Retina (tissue), 1 donor: ENCODE results near the gene ART3.
A peak's percentile ranks its signal among the peaks of the same experiment; 100 is the strongest.
"Not testable (repeated sequence)": the region's sequence is repeated elsewhere in the genome, so short reads cannot be mapped to it uniquely, and the experiment has no call there.

Source experiments
- DNase-seq: peaks from one replicate; pipeline ENCODE4 v3.0.0-alpha.2; 2016

The ART3 gene, protein sequence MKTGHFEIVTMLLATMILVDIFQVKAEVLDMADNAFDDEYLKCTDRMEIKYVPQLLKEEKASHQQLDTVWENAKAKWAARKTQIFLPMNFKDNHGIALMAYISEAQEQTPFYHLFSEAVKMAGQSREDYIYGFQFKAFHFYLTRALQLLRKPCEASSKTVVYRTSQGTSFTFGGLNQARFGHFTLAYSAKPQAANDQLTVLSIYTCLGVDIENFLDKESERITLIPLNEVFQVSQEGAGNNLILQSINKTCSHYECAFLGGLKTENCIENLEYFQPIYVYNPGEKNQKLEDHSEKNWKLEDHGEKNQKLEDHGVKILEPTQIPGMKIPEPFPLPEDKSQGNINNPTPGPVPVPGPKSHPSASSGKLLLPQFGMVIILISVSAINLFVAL

GRCh38 chr4:76074468-76074867 is at the start of gene ART3:
Gene ART3, plus strand, starts transcription at chr4:76074709. Its CDS starts 1,181 bp downstream, at chr4:76075890.
- no peak for DNase-seq

- peak; percentile 20 for DNase-seq
Observed at GRCh38 chr4:76028350-76028765, 46.2 kb upstream of the ART3 start.

- no peak for DNase-seq
Observed at GRCh38 chr4:76029300-76029699, 45.2 kb upstream of the ART3 start.

DNA sequence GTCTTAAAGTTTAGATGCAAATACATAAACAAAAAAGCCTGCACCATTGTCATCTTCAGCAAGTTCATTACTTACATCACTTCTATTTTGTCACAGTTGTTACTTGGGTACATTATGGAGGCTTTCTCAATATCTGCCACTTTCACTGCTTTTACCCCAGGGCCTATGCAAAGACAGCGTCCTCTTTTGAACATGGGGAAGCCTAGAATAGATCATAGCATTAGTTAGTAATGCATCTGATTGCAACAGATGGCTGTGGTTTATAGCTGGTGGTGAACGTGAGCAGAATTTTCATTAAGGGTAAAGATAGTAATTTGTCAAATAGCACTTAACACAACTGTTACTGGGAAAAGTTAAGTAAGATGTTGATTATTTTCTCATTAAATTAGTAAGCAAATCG is 39.4 kb upstream of the ART3 start:
- DNase-seq = no peak

- no peak for DNase-seq
Observed at GRCh38 chr4:76035799-76036380, 38.6 kb upstream of the ART3 start, which contains the start of gene CXCL11. Gene CXCL11, minus strand, starts transcription at chr4:76036070. Its CDS starts 83 bp downstream, at chr4:76035987.

DNA sequence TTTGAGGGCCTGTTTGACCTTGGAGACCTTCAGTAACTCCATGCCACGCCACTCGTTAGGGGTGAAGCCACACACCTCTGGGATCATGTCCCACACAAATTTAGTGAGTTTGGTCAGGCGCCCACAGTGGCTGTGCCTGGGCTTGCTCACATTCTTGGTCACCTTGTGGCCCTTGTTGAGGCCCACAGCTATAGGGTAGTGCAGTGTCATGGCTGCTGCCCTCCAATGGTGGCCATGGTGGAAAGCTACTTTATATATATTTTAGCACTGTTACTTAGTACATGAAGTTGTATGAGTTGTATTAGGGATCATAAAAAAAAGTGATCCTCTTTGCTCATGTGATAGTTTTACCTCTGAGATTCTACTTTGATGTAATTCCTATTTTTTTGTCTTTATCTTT is 37.7 kb upstream of the ART3 start:
- DNase-seq = no peak

DNA sequence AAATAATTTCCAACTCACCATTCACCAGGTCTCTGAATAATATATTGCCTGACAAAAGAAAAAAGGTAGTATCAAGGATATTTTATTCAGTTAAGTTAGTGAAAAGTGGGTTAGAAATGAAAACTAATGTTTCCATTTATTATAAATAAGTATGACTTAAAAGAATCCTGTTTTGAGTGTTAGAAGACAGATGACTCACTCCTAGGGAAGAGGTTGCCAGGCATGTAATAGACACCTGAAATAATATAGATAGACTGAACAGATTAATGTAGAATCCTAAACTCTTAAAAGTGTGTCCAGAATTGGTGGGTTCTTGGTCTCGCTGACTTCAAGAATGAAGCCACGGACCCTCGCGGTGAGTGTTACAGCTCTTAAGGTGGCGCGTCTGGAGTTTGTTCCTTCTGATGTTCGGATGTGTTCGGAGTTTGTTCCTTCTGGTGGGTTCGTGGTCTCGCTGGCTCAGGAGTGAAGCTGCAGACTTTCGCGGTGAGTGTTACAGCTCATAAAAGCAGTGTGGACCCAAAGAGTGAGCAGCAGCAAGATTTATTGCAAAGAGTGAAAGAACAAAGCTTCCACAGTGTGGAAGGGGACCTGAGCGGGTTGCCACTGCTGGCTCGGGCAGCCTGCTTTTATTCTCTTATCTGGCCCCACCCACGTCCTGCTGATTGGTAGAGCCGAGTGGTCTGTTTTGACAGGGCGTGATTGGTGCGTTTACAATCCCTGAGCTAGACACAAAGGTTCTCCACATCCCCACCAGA is 32.1 kb upstream of the ART3 start:
- not testable (repeated sequence) for DNase-seq

DNA sequence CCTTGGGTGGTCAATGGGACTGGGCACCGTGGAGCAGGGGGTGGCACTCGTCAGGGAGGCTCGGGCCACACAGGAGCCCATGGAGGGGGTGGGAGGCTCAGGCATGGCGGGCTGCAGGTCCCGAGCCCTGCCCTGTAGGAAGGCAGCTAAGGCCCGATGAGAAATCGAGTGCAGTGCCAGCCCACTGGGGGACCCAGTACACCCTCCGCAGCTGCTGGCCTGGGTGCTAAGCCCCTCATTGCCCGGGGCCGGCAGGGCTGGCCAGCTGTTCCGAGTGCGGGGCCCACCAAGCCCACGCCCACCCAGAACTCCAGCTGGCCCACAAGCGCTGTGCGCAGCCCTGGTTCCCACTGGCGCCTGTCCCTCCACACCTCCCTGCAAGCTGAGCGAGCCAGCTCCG is 31.2 kb upstream of the ART3 start:
- not testable (repeated sequence) for DNase-seq

DNA sequence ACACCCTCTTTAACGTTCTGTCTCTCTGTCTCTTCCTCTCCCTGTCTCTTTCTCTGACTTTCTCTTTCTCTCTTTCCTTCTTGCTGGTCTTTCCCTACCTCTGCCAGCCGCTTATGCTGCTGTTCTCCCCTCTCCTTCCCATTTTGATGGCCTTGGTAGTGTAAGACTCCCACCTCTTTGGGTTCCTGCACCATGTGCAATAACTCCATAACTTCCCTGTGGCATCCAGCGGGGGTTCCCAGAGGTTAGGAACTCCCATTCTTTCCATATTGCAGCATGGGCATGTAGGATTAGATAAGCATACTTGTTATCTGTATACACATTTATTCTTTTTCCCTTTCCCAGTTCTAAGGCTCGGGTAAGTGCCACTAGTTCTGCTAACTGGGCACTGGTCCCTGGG is 29.8 kb upstream of the ART3 start:
- not testable (repeated sequence) for DNase-seq

GRCh38 chr4:76049860-76050416 is 24.6 kb upstream of the ART3 start:
- DNase-seq = not testable (repeated sequence)

DNA sequence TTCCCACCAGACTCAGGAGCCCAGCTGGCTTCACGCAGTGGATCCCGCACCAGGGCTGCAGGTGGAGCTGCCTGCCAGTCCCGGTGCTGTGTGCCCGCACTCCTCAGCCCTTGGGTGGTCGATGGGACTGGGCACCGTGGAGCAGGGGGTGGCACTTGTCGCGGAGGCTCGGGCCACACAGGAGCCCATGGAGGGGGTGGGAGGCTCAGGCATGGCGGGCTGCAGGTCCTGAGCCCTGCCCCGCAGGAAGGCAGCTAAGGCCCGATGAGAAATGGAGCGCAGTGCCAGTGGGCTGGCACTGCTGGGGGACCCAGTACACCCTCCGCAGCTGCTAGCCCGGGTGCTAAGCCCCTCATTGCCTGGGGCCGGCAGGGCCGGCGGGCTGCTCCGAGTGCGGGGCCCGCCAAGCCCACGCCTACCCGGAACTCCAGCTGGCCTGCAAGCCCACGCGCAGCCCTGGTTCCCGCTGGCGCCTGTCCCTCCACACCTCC is 23.9 kb upstream of the ART3 start:
- DNase-seq = not testable (repeated sequence)

GRCh38 chr4:76053730-76054129 is 20.8 kb upstream of the ART3 start:
- peak; percentile 34 for DNase-seq

GRCh38 chr4:76055016-76055415 is 19.5 kb upstream of the ART3 start:
- no peak for DNase-seq

GRCh38 chr4:76055421-76055820 is 19.1 kb upstream of the ART3 start:
- DNase-seq = no peak

GRCh38 chr4:76058302-76058701 is 16.2 kb upstream of the ART3 start:
- no peak for DNase-seq

DNA sequence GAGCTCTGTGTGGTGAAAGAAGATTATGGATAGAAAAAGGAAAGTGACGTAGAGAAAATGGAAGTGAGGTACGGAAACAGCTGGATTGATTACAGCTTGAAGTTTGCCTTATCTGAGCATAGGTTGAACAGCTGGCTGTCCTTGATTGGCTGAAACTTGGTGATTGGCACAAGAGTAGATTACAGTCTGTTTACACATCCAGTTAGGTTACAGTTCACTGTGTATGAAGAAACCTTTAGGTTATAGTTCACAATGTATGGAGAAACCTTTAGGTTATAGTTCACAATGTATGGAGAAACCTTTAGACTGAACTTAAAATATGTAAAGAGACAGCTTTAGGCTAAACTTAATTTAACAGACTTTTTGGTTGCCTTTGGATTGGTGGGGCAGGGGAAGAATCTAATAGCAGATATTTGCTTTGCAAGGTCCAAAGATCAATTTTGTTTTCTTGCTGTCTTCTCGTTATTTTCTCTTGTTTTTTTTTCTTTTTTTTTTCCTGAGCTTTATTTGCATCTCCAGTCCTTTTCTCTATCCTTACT is 15.6 kb upstream of the ART3 start:
- DNase-seq = no peak

- DNase-seq = no peak
Observed at GRCh38 chr4:76059750-76060149, 14.8 kb upstream of the ART3 start.

- no peak for DNase-seq
Observed at GRCh38 chr4:76060506-76060905, 14.0 kb upstream of the ART3 start.

DNA sequence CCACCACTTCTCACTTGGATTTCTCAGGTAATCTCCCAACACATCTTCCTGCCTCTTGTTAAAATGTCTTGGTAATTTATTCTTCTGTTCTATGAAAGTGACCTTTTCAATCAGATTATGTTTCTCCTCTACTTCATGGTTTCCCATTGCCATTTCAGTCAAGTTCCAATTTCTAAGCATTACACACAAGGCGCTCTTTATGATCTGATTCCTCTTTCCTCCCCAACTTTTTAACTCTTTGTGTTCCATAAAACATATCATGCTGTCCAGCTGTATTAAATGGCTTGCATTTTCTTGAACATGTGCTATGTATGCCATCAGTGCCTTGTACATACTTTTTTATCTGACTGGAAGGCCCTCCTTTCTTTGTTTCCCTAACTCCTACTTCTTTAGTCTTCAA is 13.1 kb upstream of the ART3 start:
- no peak for DNase-seq

DNA sequence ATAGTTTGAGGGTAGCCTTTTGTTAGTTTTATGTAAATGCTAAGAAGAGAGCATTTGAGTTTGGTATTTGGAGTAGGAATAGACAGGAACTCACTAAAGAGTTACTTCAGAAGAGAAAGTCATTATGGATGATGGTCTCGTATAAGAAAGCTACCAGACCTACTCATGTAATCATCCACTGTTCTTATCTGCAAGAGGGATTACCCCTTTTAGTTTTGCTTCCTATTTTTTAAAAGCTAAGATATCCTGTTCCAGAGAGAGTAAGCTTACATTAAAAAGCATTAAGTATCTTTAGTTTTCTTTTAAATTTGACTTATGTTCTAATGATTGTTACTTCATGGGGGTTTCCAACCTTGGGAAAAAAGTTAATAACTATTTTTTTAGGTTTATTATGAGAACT is 12.5 kb upstream of the ART3 start:
- no peak for DNase-seq

- no peak for DNase-seq
Observed at GRCh38 chr4:76066546-76066945, 8.0 kb upstream of the ART3 start.

DNA sequence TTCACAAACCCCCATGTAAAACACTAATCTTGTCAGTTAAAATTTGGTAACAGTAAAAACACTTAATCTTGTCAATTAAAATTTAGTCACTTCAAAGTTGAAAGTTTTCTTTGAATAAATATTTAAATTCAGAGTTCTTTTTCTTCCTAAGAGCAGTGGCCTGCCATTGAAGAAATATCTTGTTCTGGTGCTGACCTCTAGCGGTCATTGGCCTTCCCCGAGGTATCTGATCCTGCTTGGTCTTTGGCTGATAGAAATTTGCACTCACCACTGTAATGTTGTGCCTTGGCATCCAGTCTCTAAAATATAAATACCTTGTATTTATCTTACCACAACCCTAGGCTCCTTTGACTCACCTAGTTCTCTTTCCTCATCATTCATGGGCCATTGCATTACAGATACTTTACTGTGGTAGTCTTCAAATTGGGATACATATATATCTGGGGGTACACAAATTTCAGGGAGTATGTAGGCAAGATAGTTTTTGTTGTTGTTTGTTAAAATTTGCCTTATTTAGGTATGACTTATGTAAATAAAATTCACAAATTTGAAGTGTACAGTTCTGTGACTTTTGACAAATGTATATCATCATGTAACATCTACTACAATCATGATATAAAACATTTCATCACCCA is 6.7 kb upstream of the ART3 start:
- DNase-seq = peak; percentile 57
